Endothelial cell of umbilical vein (primary cell): Measurements from ENCODE around the gene TRPV6.

Experiments used
- CTCF ChIP-seq, 2 donors: IDR thresholded peaks; 1 replicate in 1 of 2; 2 replicates in 1 of 2; pipeline ENCODE4 v1.5.1; 2011; ENCODE audit warnings: low read length in 2 of 2, mild to moderate bottlenecking in 2 of 2, moderate library complexity in 2 of 2, control low read depth in 1 of 2, inconsistent platforms in 1 of 2, low read depth in 1 of 2; ENCODE audit not compliant: insufficient read depth in 1 of 2; ENCODE audit errors: extremely low read depth in 1 of 2
- JUN ChIP-seq: IDR thresholded peaks from 2 replicates; pipeline ENCODE4 v1.6.1; 2011; ENCODE audit warnings: borderline replicate concordance, low read depth; ENCODE audit not compliant: insufficient read length, insufficient read depth
- POLR2AphosphoS5 ChIP-seq: IDR thresholded peaks from 2 replicates; pipeline ENCODE4 v1.6.1; 2012; ENCODE audit warnings: low read depth, mild to moderate bottlenecking, control low read depth, low read length, moderate library complexity; ENCODE audit not compliant: insufficient read depth

GRCh38 chr7:142894112-142894984 lies 8.8 kb upstream of the TRPV6 start:
- TF ChIP-seq POLR2AphosphoS5 (no peak), CTCF (IDR thresholded peaks at IDR 0.05; ENCODE audit: extremely low read depth in 1 of 2, insufficient read depth in 1 of 2, low read depth in 1 of 2, low read length in 2 of 2) (no peak), JUN (no peak)
